Keratinocyte (primary cell): ENCODE data around the gene BRINP3.

Experiments
- CTCF ChIP-seq, 3 experiments: IDR thresholded peaks in 1 of 3; conservative IDR thresholded peaks in 1 of 3; optimal IDR thresholded peaks in 1 of 3; 2 replicates in 2 of 3; 3 replicates in 1 of 3; pipeline versions ENCODE3 to v1.5.1; 2011; ENCODE audit warnings: low read length in 3 of 3, mild to moderate bottlenecking in 3 of 3, moderate library complexity in 2 of 3, control low read depth in 1 of 3, inconsistent platforms in 1 of 3; ENCODE audit not compliant: insufficient read depth in 2 of 3; ENCODE audit errors: extremely low read depth in 1 of 3
- EZH2 ChIP-seq: IDR thresholded peaks from one replicate; pipeline ENCODE4 v1.6.1; 2012; ENCODE audit warnings: inconsistent platforms, mild to moderate bottlenecking, low read length, moderate library complexity

- no peak for TF ChIP-seq CTCF (optimal IDR thresholded peaks at IDR 0.05 in 1 of 3, IDR thresholded peaks at IDR 0.05 in 1 of 3, conservative IDR thresholded peaks at IDR 0.05 in 1 of 3; ENCODE audit: extremely low read depth in 1 of 3, insufficient read depth in 2 of 3, low read length in 3 of 3)
- no peak for TF ChIP-seq EZH2
Observed at GRCh38 chr1:190179817-190180216, 297.8 kb downstream of the BRINP3 start.
